ENCODE data around the gene CEP72. TPM values are rescaled to one million over a fixed set of nuclear protein-coding genes. Genes with fewer than 3 reads are reported as not detected.

The CEP72 gene
- total RNA-seq, 2 experiments from 2014 or later = 34.4 to 38.6 TPM

- ChIA-PET CTCF (no interaction called here), POLR2A (interaction anchor here (0.8 kb wide), 1 partner anchor 781 kb away, joined by 3 read pairs; no protein-coding TSS in a partner anchor)
- Mint-ChIP-seq H3K4me1 (ENCODE audit: low read depth) (no peaks in the 10 kb centered on the region), H3K9me3 (ENCODE audit: insufficient read depth) (no peaks in the 10 kb centered on the region), H3K36me3 (ENCODE audit: low read depth) (peaks cover 34% of the 10 kb centered on the region), H3K27ac (no peak overlapping the region), H3K27me3 (ENCODE audit: low read depth) (no peaks in the 10 kb centered on the region), H3K4me3 (no peak overlapping the region)
- no peak for DNase-seq
- ATAC-seq = no peak
Observed at GRCh38 chr5:661891-662750, 50.0 kb downstream of the CEP72 start.

- DNase-seq (no peak), ATAC-seq (no peak)
- Mint-ChIP-seq H3K4me3 (no peak overlapping the region), H3K27me3 (ENCODE audit: low read depth) (no peaks in the 10 kb centered on the region), H3K9me3 (ENCODE audit: insufficient read depth) (no peaks in the 10 kb centered on the region), H3K27ac (no peak overlapping the region), H3K4me1 (ENCODE audit: low read depth) (no peaks in the 10 kb centered on the region), H3K36me3 (ENCODE audit: low read depth) (peaks cover 34% of the 10 kb centered on the region)
- ChIA-PET CTCF (no interaction called here), POLR2A (no interaction called here)
Observed at GRCh38 chr5:662751-663435, 50.8 kb downstream of the CEP72 start.

DNA sequence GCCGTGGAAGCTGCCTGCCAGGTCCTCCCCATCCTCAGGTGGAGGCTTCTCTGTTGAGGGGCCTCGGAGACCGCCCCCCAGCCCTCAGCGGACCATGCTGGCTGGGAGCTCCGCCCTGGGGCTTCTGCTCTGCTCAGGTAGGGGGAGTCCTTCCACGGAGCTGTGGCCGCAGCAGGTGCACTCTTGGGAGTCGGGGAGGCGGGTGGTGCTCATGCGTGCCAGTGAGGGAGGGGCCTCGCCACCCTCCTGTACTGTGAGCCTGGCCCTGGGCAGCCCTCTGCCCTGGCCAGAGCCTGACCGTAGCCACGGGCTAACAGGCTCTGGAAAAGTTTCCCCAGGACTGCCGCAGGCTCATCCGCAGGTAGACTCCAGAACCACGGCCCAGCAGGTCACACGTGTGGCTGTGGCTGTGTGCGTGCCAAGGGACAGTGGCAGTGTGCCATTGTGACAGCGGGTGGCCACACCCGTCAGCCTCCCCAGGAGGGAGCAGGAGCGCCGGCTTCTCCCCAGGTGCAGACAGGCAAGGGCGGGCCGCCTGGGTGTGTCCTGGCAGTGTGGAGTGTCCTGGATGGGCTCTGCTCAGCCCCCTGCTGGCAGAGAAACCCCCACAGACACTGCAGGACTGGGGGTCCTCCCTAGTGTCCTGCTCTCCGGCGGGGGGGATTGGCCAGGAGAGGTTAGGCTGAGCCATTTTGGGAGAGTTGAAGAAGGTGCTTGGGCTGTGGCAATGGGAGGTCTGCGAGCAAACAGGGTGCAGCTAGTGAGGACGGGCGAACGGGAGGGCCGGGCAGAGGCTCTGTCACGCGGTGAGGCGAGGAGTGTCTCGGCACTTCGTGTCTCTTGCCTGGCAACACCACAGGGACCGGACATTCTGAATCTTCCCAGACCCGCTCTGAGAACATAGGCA lies 51.5 kb downstream of the CEP72 start:
- ATAC-seq (no peak), DNase-seq (no peak)
- Mint-ChIP-seq H3K27ac (no peak overlapping the region), H3K9me3 (ENCODE audit: insufficient read depth) (no peaks in the 10 kb centered on the region), H3K4me1 (ENCODE audit: low read depth) (no peaks in the 10 kb centered on the region), H3K4me3 (no peak overlapping the region), H3K36me3 (ENCODE audit: low read depth) (peaks cover 30% of the 10 kb centered on the region), H3K27me3 (ENCODE audit: low read depth) (no peaks in the 10 kb centered on the region)
- ChIA-PET POLR2A (no interaction called here), CTCF (no interaction called here)

- Mint-ChIP-seq H3K4me3 (no peak overlapping the region), H3K27ac (no peak overlapping the region), H3K9me3 (ENCODE audit: insufficient read depth) (no peaks in the 10 kb centered on the region), H3K27me3 (ENCODE audit: low read depth) (no peaks in the 10 kb centered on the region), H3K36me3 (ENCODE audit: low read depth) (peaks cover 23% of the 10 kb centered on the region), H3K4me1 (ENCODE audit: low read depth) (no peaks in the 10 kb centered on the region)
- DNase-seq (no peak), ATAC-seq (no peak)
- ChIA-PET CTCF (no interaction called here), POLR2A (no interaction called here)
Observed at GRCh38 chr5:664343-664993, 52.3 kb downstream of the CEP72 start.

GRCh38 chr5:664994-665360 lies 52.8 kb downstream of the CEP72 start:
- H3K36me3 Mint-ChIP-seq (ENCODE audit: low read depth) = peaks cover 18% of the 10 kb centered on the region
- no peaks in the 10 kb centered on the region for H3K27me3 Mint-ChIP-seq (ENCODE audit: low read depth)
- no peak overlapping the region for H3K27ac Mint-ChIP-seq
- no peaks in the 10 kb centered on the region for H3K4me1 Mint-ChIP-seq (ENCODE audit: low read depth)
- ChIA-PET CTCF (no interaction called here), POLR2A (no interaction called here)
- ATAC-seq = no peak
- no peak overlapping the region for H3K4me3 Mint-ChIP-seq
- no peaks in the 10 kb centered on the region for H3K9me3 Mint-ChIP-seq (ENCODE audit: insufficient read depth)
- DNase-seq = no peak

DNA sequence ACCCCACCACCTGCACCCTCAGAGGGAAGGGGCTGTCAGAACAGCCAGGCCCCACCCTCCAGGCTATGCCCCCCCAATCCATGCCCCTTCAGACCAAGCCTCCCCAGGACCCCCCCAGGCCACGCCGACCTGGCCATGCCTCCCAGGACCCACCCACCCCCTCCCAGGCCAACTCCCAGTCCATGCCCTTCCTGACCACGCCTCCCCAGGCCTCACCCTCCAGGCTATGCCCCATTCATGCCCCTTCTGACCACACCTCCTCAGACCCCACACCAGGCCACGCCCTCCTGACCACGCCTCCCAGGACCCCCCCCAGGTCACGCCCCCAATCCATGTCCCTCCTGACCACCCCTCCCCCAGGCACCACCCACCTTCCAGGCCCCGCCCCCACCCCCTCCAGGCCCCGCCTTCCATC lies 53.4 kb downstream of the CEP72 start:
- DNase-seq (no peak), ATAC-seq (no peak)
- H3K27me3 Mint-ChIP-seq (ENCODE audit: low read depth) = no peaks in the 10 kb centered on the region
- ChIA-PET CTCF (no interaction called here), POLR2A (no interaction called here)
- no peak overlapping the region for H3K27ac Mint-ChIP-seq
- no peak overlapping the region for H3K4me3 Mint-ChIP-seq
- no peaks in the 10 kb centered on the region for H3K9me3 Mint-ChIP-seq (ENCODE audit: insufficient read depth)
- peaks cover 13% of the 10 kb centered on the region for H3K36me3 Mint-ChIP-seq (ENCODE audit: low read depth)
- no peaks in the 10 kb centered on the region for H3K4me1 Mint-ChIP-seq (ENCODE audit: low read depth)

DNA sequence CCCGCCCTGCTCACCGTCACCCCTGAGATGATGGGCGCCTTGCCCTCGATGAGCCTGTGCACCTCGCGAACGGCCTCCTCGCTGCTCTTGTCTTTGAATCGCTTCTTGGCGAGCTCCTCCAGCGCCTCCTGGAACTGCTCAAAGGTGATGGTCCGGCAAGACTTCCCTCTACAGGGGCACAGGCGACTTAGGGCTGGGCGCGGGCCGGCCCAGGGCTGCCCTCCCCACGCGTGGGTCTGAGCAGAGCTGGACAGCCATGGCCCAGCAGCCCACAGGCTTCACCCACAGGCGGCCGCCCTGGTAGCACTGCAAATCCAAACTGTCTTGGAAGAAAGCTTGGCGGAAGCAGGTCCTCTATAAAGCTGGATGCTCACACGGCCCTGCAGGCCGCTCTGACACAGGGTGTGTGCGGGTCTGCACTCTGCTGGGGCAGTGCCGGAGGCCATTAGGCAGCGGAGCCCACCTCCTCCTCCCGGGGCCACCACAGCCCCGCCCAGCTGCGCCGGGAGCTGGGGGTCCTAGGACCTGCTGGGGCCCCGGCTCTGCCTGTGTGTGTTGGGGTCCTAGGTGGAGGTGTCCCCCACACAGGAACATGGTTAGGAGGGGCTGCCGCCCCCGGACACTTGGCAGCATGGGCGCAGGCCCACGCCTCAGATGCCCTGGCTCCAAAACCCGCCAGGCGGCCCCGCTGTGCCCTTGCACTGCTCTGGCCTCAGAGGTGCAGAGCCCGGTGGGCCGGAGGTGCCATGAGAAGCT lies 54.0 kb downstream of the CEP72 start:
- CTCF ChIA-PET = no interaction called here
- no peak for DNase-seq
- H3K27ac Mint-ChIP-seq = no peak overlapping the region

GRCh38 chr5:666816-667498 lies 54.8 kb downstream of the CEP72 start:
- Mint-ChIP-seq H3K4me1 (ENCODE audit: low read depth) (no peaks in the 10 kb centered on the region), H3K4me3 (no peak overlapping the region), H3K27ac (no peak overlapping the region), H3K36me3 (ENCODE audit: low read depth) (peaks cover 10% of the 10 kb centered on the region), H3K9me3 (ENCODE audit: insufficient read depth) (no peaks in the 10 kb centered on the region), H3K27me3 (ENCODE audit: low read depth) (no peaks in the 10 kb centered on the region)
- ATAC-seq (no peak), DNase-seq (no peak)
- ChIA-PET POLR2A (no interaction called here), CTCF (no interaction called here)

More for the DNA sequence above, 54.0 kb downstream of the CEP72 start:
- Mint-ChIP-seq H3K4me3 (no peak overlapping the region), H3K9me3 (ENCODE audit: insufficient read depth) (no peaks in the 10 kb centered on the region), H3K27me3 (ENCODE audit: low read depth) (no peaks in the 10 kb centered on the region), H3K4me1 (ENCODE audit: low read depth) (no peaks in the 10 kb centered on the region), H3K36me3 (ENCODE audit: low read depth) (peaks cover 11% of the 10 kb centered on the region)
- ATAC-seq = no peak
- POLR2A ChIA-PET = no interaction called here

DNA sequence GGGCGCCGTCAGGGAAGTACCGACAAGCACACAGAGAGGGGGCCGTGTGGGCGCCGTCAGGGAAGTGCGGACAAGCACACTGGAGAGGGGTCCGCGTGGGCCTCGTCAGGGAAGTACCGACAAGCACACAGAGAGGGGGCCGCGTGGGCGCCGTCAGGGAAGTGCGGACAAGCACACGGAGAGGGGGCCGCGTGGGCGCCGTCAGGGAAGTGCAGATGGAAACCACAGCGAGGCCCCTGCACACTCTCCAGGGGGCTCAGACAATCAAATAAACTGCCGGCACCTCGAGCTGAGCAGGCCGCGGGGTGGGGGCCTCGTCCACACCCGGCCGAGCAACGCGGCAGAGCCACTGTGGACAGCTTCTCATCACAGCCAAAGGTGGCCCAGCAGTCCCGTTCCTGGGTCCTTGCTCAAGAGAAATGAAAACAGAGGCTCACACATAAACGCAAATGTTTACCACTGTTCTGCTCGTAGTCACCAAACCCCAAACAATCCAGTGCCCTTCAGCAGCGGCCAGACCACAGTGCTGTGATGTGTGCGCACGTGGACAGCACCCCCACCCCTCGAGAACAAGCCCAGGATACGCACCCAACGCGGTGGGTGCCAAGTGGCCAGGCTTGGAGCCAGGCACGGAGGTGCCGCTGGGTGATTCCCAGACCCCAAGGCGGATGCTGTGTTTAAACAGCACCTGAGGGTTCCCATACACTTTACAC lies 56.3 kb downstream of the CEP72 start:
- H3K36me3 Mint-ChIP-seq (ENCODE audit: low read depth) = peaks cover 10% of the 10 kb centered on the region
- ATAC-seq = no peak
- H3K9me3 Mint-ChIP-seq (ENCODE audit: insufficient read depth) = no peaks in the 10 kb centered on the region
- no peak for DNase-seq
- H3K4me1 Mint-ChIP-seq (ENCODE audit: low read depth) = peaks cover 5% of the 10 kb centered on the region
- CTCF ChIA-PET = no interaction called here
- no peak overlapping the region for H3K27ac Mint-ChIP-seq
- H3K27me3 Mint-ChIP-seq (ENCODE audit: low read depth) = no peaks in the 10 kb centered on the region
- POLR2A ChIA-PET = no interaction called here
- no peak overlapping the region for H3K4me3 Mint-ChIP-seq

DNA sequence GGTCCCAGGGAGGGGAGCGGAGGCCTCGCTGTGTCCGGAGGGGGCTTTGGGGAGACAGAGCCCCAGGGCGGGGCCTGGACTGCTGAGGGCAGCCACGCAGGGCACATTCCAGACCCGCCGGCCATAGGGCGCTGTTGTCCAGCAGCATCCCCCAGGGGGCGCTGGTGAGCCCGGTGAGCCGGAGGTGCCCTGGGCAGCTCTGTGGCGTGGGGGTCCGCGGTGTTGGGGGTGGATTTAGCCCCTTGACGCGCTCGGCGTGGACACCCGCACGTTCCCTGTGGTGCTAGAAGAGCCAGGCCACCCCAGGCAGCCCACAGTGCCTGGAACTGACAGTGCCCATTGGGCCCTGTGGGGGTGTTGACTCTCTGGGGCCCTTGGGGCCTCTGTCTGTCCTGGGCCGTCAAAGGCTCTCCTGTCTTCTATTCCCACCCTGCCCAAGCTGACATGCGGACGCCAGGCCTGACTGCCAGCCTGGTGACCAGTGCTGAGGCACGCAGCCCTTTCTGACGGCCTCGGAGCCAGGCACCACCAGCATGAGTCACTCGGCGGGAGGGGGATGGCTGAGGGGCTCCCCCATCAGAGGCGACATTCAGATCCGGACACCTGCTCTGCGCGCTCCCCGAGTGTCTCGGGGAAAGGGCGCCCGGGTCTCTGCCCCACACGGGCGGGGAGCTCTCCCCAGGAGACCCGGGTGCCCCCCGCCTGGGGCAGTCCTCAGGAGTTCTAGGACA lies 57.1 kb downstream of the CEP72 start:
- CTCF ChIA-PET = interaction anchor here (0.7 to 1.0 kb wide), 2 partner anchors 14 to 223 kb away, joined by 3 read pairs; partner anchors contain the start of genes BRD9 and TRIP13
- H3K4me3 Mint-ChIP-seq = no peak overlapping the region
- peaks cover 10% of the 10 kb centered on the region for H3K36me3 Mint-ChIP-seq (ENCODE audit: low read depth)
- peaks cover 5% of the 10 kb centered on the region for H3K4me1 Mint-ChIP-seq (ENCODE audit: low read depth)
- no peaks in the 10 kb centered on the region for H3K9me3 Mint-ChIP-seq (ENCODE audit: insufficient read depth)
- DNase-seq (no peak), ATAC-seq (peak; percentile 25)
- POLR2A ChIA-PET = no interaction called here
- H3K27me3 Mint-ChIP-seq (ENCODE audit: low read depth) = no peaks in the 10 kb centered on the region
- H3K27ac Mint-ChIP-seq = no peak overlapping the region
